Activated B cell treated with CpG ODN at 0.5 μM for 24 hours (primary cell): Measurements from ENCODE around the gene PPM1G. TPM values are rescaled to one million over a fixed set of nuclear protein-coding genes. Genes with fewer than 3 reads are reported as not detected.
A peak's percentile ranks its signal among the peaks of the same experiment; 100 is the strongest.

Experiments
- ATAC-seq: fragments of 200-7000 bp; cut with Tn5 transposase; one replicate; pipeline ENCODE4 v1.10.0; 2021; ENCODE audit warnings: low read depth, mild to moderate bottlenecking, moderate library complexity
- CTCF ChIA-PET: fragments of 350-600 bp; sonication (Branson Sonifier 250); formaldehyde crosslinking; loops from one replicate; lab custom pipeline; 2021; ENCODE audit warnings: antibody characterized with exemption; lab: Charles Lee
- POLR2A ChIA-PET: fragments of 350-600 bp; sonication (Branson Sonifier 250); formaldehyde crosslinking; loops from one replicate; lab custom pipeline; 2021; ENCODE audit warnings: antibody characterized with exemption; lab: Charles Lee
- DNase-seq: peaks from one replicate; pipeline ENCODE4 v3.0.0; 2022
- H3K27ac Mint-ChIP-seq: one replicate; pipeline ENCODE4 v1.8.0; 2020; ENCODE audit warnings: mixed read lengths
- H3K27me3 Mint-ChIP-seq: one replicate; pipeline ENCODE4 v1.8.0; 2021; ENCODE audit warnings: mixed read lengths
- H3K36me3 Mint-ChIP-seq: one replicate; pipeline ENCODE4 v1.8.0; 2021; ENCODE audit warnings: low read depth, mixed read lengths
- H3K4me1 Mint-ChIP-seq: one replicate; pipeline ENCODE4 v1.8.0; 2021; ENCODE audit warnings: mixed read lengths
- H3K4me3 Mint-ChIP-seq: one replicate; pipeline ENCODE4 v1.8.0; 2020; ENCODE audit warnings: mild to moderate bottlenecking, mixed read lengths
- H3K9me3 Mint-ChIP-seq: one replicate; pipeline ENCODE4 v1.8.0; 2020; ENCODE audit warnings: mixed read lengths
- CTCF ChIP-seq: fragments of 200-600 bp; IDR thresholded peaks from one replicate; pipeline ENCODE4 v1.8.0; 2022; ENCODE audit warnings: antibody characterized with exemption, mild to moderate bottlenecking
- intact Hi-C: fragments of 100-400 bp; cut with micrococcal nuclease; formaldehyde crosslinking; loops from one replicate; pipeline ENCODE4 v1.15.1; 2024
- total RNA-seq: library from RNA; stranded (reverse); gene quantifications from 2 replicates; pipeline ENCODE4 v1.2.3, GENCODE V29; 2022

PPM1G gene
- total RNA-seq, 1 donor from 2014 or later, result 74.7 TPM

DNA sequence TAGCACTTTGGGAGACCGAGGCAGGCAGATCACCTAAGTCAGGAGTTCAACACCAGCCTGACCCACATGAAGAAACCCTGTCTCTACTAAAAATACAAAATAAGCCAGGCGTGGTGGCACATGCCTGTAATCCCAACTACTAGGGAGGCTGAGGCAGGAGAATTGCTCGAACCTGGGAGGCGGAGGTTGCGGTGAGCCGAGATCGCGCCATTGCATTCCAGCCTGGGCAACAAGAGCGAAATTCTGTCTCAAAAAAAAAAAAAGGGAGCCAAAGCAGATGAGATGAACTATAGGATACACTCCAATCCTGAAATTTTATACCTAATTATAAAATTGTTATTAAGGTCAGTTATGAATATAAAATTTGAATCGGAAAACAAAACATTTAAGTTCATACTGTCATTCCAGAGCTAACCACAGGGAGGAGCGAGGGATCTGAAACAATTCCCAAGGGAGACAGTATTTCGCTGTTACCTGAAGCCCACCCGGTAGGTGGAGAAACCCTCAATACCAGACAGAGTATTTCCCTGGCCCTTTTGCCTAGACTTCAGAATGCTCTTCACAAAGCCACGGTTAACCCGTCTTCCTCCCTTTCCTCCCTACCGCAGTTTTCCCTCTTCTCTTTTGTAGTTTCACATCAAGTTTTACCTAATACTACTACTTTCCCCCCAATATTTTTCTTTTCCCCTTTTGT lies 1.4 kb downstream of the PPM1G start:
- peak overlapping the region; percentile 87 for H3K4me3 Mint-ChIP-seq
- H3K36me3 Mint-ChIP-seq, result peaks cover 23% of the 10 kb centered on the region
- CTCF ChIA-PET, result no interaction called here
- no peaks in the 10 kb centered on the region for H3K27me3 Mint-ChIP-seq
- peak overlapping the region; percentile 59 for H3K27ac Mint-ChIP-seq
- DNase-seq (no peak), ATAC-seq (no peak)
- H3K9me3 Mint-ChIP-seq, result no peaks in the 10 kb centered on the region
- POLR2A ChIA-PET, result interaction anchor here (0.6 to 4.2 kb wide), 7 partner anchors 21 to 356 kb away, joined by 4 to 58 read pairs (median 10); partner anchors contain the start of genes AGBL5, EIF2B4, NRBP1 and SLC4A1AP
- TF ChIP-seq CTCF, result no peak
- H3K4me1 Mint-ChIP-seq, result peaks cover 33% of the 10 kb centered on the region
- intact Hi-C loops, result loop anchor here (10.0 kb wide), 1 partner anchor 217 kb away; the partner anchor contains the start of genes CCDC121 and GPN1

- no peak for TF ChIP-seq CTCF
- POLR2A ChIA-PET, result interaction anchor here (0.7 kb wide), 1 partner anchor 9 kb away, joined by 3 read pairs; the partner anchor contains the start of gene PPM1G
- Mint-ChIP-seq H3K9me3 (peaks cover 2% of the 10 kb centered on the region), H3K4me3 (no peak overlapping the region), H3K4me1 (peaks cover 20% of the 10 kb centered on the region), H3K36me3 (peaks cover 22% of the 10 kb centered on the region), H3K27ac (no peak overlapping the region), H3K27me3 (no peaks in the 10 kb centered on the region)
- DNase-seq (no peak), ATAC-seq (no peak)
- CTCF ChIA-PET, result no interaction called here
- intact Hi-C loops, result loop anchor here (10.0 kb wide), 1 partner anchor 224 kb away; the partner anchor contains the start of genes CCDC121 and GPN1
These were observed 8.8 kb downstream of the PPM1G start for GRCh38 chr2:27400348-27401135.

- ChIA-PET CTCF (no interaction called here), POLR2A (no interaction called here)
- intact Hi-C loops, result no loop called here
- Mint-ChIP-seq H3K4me1 (peaks cover 19% of the 10 kb centered on the region), H3K27ac (no peak overlapping the region), H3K4me3 (no peak overlapping the region), H3K36me3 (peaks cover 15% of the 10 kb centered on the region), H3K9me3 (peaks cover 2% of the 10 kb centered on the region), H3K27me3 (no peaks in the 10 kb centered on the region)
- ATAC-seq (no peak), DNase-seq (no peak)
- no peak for TF ChIP-seq CTCF
These were observed 10.4 kb downstream of the PPM1G start for GRCh38 chr2:27398962-27399361.

DNA sequence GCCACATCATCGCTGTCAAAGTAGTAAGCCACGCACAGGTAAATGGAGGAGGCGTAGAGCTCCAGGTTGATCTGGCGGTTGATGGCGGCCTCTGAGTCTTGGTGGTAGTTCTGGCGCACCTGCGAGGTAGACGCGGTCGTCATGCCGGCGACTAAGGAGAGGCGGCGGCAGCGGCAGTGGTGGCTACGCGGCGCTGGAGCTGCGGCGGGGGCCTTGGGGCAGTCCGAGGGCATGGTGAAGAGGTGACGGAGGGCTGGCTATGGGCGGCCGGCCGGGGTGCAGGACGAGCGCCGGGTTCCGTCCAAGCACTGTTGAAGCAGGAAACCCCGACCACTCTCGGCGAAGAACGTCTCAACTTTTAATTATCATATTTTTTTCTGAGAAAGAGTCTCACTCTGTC lies 16.2 kb downstream of the PPM1G start:
- TF ChIP-seq CTCF, result no peak
- DNase-seq, result no peak
- peaks cover 6% of the 10 kb centered on the region for H3K4me1 Mint-ChIP-seq
- ATAC-seq, result no peak
- POLR2A ChIA-PET, result no interaction called here
- no peak overlapping the region for H3K27ac Mint-ChIP-seq
- peaks cover 27% of the 10 kb centered on the region for H3K36me3 Mint-ChIP-seq
- CTCF ChIA-PET, result no interaction called here
- intact Hi-C loops, result no loop called here
- peaks cover 2% of the 10 kb centered on the region for H3K9me3 Mint-ChIP-seq
- no peaks in the 10 kb centered on the region for H3K27me3 Mint-ChIP-seq
- no peak overlapping the region for H3K4me3 Mint-ChIP-seq
